ENCODE results near the gene FMO5.
"Not testable (repeated sequence)": the region's sequence is repeated elsewhere in the genome, so short reads cannot be mapped to it uniquely, and the experiment has no call there.

FMO5 gene, protein sequence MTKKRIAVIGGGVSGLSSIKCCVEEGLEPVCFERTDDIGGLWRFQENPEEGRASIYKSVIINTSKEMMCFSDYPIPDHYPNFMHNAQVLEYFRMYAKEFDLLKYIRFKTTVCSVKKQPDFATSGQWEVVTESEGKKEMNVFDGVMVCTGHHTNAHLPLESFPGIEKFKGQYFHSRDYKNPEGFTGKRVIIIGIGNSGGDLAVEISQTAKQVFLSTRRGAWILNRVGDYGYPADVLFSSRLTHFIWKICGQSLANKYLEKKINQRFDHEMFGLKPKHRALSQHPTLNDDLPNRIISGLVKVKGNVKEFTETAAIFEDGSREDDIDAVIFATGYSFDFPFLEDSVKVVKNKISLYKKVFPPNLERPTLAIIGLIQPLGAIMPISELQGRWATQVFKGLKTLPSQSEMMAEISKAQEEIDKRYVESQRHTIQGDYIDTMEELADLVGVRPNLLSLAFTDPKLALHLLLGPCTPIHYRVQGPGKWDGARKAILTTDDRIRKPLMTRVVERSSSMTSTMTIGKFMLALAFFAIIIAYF

GRCh38 chr1:147225193-147225730, at the start of gene FMO5:
Gene FMO5 (minus strand): TSS chr1:147225339. CDS start chr1:147225029, 310 bp downstream.
- peak; percentile 70 for DNase-seq (ENCODE audit: low read depth)

DNA sequence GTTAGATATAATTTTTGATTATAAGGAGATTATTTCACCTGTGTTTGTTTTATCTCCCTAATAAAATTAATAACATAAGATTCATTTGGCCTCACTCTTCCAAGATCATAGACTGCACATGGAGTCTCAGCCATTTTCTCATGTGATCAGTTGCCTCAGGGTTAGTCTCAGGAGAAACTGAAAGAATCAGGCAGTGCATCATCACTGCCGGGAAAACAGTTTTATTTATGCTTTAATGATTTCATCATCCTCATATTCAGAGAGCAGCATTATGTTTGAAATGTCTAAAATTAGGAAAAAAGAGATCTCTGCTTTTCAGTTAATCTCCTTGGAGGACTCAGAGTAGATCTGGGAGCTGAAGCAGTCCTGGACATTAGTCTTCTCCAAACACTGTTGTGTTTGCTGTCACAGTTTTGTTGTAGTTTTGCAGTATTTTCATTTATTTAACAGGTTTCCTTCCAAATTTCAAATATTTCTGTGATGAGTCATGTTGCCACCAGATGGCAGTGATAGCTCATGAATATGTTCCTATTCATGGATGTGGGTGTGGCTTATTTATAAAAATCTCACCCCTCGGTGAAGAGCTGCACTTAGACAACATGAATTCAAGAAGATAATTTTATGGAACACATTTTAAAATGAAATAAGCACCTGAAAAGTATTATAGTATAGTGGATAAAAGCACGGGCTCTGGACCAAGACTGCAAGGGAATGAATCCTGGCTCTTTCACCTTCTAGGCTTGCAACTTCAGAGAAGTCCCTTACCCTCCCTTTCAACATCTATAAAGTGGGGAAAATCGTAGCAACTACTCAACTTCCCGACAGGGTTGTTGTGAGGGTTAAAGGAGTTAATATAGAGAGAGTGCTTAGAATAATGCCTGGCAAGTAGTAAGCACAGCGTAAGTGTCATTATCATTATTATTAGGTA, 48.5 kb upstream of the FMO5 start:
- peak; percentile 89 for DNase-seq (ENCODE audit: low read depth)

- no peak for DNase-seq (ENCODE audit: low read depth)
Observed at GRCh38 chr1:147272042-147272441, 46.9 kb upstream of the FMO5 start.

DNA sequence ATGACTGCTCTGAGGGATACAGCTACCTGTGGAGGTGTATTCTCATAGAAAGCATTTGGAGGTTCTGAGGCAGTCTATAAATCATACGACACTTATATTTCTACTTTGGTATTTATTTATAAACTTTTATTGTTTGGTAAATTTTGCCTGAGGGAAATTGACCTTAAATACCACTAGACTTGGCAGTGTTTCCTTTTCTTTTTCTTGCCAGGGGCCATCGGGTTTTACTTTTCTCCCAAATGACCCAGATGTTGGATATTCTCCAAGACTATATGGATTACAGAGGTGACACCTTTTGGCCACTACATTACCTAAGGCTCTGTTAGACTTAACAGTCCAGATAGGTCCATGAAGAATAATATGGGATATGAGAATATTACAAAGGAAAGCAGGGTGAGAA, 45.6 kb upstream of the FMO5 start:
- no peak for DNase-seq (ENCODE audit: low read depth)

DNA sequence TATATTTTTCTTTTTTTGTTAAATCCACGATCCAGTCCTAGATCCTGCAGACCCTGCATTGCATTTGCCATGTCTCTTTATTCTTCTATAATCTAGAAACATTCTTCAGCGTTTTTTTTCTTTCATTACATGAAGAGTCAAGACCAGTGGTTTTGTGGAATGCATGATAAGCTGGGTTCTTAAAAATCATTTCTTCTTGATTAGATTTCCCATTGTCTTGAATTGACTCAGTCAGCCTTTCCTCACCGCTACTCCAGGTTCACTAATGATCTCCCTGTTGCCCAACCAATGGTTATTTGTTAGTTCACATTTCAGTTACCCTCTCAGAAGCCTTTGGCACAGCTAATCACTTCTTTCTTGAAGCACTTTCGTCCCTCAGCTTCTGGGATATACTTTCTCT, 42.6 kb upstream of the FMO5 start:
- peak; percentile 43 for DNase-seq (ENCODE audit: low read depth)

DNA sequence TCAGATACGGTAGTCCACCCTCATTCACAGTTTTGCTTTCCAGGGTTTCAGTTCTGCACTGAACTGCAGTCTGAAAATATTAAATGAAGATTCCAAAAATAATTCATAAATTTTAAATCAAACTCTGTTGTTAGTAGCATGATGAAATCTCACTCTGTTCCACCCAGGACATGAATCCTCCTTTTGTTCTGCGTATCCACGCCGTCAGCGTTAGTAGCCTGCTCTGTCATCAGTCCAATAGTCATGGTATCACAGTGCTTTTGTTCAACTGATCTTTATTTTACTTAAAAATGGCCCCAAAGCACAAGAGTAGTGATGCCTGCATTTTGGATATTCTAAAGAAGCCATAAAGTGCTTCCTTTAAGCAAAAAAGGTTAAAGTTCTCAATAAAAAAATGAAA, 41.2 kb upstream of the FMO5 start:
- DNase-seq (ENCODE audit: low read depth) = no peak

DNA sequence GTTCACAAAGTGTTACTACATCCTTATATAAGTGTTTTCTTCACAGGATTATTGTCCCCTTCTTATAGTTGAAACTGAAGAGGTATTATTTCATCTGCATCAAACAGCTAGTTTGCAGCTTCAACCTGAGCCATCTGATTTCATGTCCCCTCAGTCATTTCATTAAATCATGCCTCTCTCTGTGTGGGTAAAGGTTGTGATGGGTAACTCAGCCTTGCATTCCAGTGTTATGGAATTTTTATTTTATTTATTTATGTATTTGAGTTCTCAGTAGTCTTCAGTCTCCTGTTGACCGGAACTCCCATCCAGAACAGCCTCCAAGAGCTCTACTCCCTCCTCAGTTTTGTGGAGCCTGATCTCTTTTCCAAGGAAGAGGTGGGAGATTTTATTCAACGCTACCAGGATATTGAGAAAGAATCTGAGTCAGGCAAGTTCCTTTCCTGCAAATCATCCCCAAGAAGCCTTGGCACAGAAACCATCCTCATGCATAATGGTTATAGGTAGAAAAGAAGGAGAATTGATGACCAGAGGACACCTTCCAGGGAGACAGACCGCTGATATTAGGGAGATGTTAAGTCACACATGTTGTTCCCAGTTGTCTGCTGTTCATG, 39.1 kb upstream of the FMO5 start:
- peak; percentile 82 for DNase-seq (ENCODE audit: low read depth)

GRCh38 chr1:147260956-147261355, 35.8 kb upstream of the FMO5 start:
- DNase-seq (ENCODE audit: low read depth) = no peak

- no peak for DNase-seq (ENCODE audit: low read depth)
Observed at GRCh38 chr1:147252540-147252939, 27.4 kb upstream of the FMO5 start.

GRCh38 chr1:147247656-147248238, 22.6 kb upstream of the FMO5 start:
- no peak for DNase-seq (ENCODE audit: low read depth)

GRCh38 chr1:147246910-147247655, 21.9 kb upstream of the FMO5 start:
- DNase-seq (ENCODE audit: low read depth) = no peak

GRCh38 chr1:147246044-147246690, 21.0 kb upstream of the FMO5 start:
- DNase-seq (ENCODE audit: low read depth) = no peak

GRCh38 chr1:147245586-147246021, 20.5 kb upstream of the FMO5 start:
- DNase-seq (ENCODE audit: low read depth) = peak; percentile 30

DNA sequence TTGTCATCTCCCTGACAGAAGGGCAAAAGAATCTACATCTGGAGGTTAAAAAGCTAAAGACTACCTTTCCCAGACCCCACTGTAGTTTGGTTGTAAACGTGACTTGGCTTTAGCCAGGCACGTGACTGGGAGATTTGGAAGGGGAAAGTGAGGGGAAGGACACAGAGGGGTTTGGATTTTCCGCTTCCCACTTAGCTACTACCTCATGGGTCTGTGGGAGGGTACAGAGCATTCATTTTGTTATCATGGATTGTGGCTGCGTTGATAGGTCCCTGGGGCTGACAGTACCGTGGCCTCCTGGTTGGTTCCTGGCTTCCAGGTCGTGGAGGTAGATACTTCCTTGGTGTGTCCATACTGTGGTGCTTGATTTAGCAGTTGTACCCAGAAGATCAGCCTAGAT, 20.0 kb upstream of the FMO5 start:
- DNase-seq (ENCODE audit: low read depth) = no peak

- no peak for DNase-seq (ENCODE audit: low read depth)
Observed at GRCh38 chr1:147243841-147244240, 18.7 kb upstream of the FMO5 start.

GRCh38 chr1:147243228-147243685, 18.1 kb upstream of the FMO5 start:
- no peak for DNase-seq (ENCODE audit: low read depth)

DNA sequence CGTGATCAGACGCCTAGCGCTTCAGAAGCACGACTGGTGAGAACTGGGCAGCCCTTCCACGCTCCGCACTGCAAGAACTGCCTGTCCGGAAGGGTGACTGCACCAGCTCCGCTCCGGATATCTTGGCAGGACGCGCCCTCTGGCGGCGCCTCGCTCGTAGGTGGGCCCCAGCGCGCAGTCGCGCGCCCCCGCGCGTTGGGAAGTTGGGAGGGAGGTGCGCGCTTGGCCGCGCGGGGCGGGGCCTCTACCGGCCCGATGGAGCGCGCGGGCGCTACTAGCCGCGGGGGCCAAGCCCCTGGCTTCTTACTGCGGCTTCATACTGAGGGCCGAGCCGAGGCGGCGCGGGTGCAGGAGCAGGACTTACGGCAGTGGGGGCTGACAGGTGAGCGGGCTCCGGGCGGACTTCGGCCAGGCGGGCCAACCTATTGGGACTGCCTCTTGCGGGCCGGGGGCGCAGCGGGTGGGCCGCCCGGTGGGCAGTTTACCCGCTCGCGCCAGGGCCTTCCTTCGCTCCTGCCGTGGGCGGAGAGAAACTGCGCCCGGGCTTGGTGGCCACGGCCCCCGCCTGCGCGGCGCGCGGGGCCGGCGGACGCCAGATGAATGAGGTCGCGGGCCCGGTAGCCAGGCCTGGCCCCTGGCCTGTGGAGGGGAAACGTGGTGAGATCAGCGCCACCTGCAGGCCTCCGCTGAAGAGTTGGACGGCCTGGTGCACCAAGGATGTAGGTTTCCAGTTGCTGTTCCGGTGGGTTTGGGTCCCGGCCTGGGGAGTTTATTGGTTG, 17.5 kb upstream of the FMO5 start, which contains the start of gene CHD1L:
Gene CHD1L (plus strand): TSS at position 236 of the 779 bp plus-strand sequence. CDS start 20 bp downstream, at position 256.
- DNase-seq (ENCODE audit: low read depth) = peak; percentile 94

- no peak for DNase-seq (ENCODE audit: low read depth)
Observed at GRCh38 chr1:147241934-147242448, 16.9 kb upstream of the FMO5 start.

DNA sequence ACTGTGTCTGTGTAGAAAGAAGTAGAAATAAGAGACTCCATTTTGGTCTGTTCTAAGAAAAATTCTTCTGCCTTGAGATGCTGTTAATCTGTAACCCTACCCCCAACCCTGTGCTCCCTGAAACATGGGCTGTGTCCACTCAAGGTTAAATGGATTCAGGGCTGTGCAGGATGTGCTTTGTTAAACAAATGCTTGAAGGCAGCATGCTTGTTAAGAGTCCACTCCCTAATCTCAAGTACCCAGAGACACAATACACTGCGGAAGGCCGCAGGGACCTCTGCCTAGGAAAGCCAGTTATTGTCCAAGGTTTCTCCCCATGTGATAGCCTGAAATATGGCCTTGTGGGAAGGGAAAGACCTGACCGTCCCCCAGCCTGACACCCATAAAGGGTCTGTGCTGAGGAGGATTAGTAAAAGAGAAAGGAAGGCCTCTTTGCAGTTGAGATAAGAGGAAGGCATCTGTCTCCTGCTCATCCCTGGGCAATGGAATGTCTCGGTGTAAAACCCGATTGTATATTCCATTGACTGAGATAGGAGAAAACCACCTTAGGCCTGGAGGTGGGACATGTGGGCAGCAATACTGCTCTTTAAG, 15.1 kb upstream of the FMO5 start:
- not testable (repeated sequence) for DNase-seq (ENCODE audit: low read depth)
